H7 (cell line): ENCODE results near the gene CYP19A1. TPM values are rescaled to one million over a fixed set of nuclear protein-coding genes. Genes with fewer than 3 reads are reported as not detected.

ENCODE experiments used
- DNase-seq: peaks from one replicate; pipeline ENCODE4 v3.0.0; 2012
- H3K27me3 ChIP-seq: 2 replicates; pipeline ENCODE4 v1.6.0; 2011; ENCODE audit warnings: mild to moderate bottlenecking, low read length; ENCODE audit not compliant: control insufficient read depth, insufficient read depth
- H3K36me3 ChIP-seq: replicated peaks from 2 replicates; pipeline ENCODE4 v1.5.1; 2011; ENCODE audit warnings: low read length; ENCODE audit not compliant: control insufficient read depth, insufficient read depth
- H3K4me3 ChIP-seq: 2 replicates; pipeline ENCODE4 v1.5.1; 2011; ENCODE audit warnings: low read depth, mild to moderate bottlenecking, control low read depth, low read length, moderate library complexity; ENCODE audit not compliant: insufficient read depth
- total RNA-seq: library from RNA; depleted of rRNA; stranded (reverse); fragments of >200 nt; shearing (Covaris generic); gene quantifications from 2 replicates; pipeline ENCODE4 v1.2.3, GENCODE V29; 2014

Gene CYP19A1
- total RNA-seq, 1 experiment from 2014 or later, result not detected

GRCh38 chr15:51183076-51183475, 155.3 kb downstream of the CYP19A1 start:
- no peaks in the 10 kb centered on the region for H3K36me3 ChIP-seq
- DNase-seq, result no peak
- H3K4me3 ChIP-seq, result no peak overlapping the region
- no peaks in the 10 kb centered on the region for H3K27me3 ChIP-seq

DNA sequence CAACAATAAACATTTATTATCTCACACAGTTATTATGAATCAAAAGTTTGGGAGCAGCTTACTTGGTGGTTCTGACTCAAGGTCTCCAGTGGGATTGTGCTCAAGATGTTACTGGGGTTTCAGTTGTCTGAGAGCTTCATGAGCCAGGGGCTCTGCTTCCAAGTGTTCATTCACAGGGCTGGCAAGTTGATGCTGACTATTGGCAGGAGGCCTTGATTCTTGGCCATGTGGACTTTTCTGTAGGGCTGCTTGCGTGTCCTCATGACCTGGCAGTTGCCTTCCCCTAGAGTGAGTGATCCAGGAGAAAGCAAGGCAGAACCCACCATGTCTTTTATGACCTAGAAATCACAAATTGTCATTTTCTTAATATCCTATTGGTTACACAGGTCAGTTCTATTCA, 156.5 kb downstream of the CYP19A1 start:
- H3K4me3 ChIP-seq, result no peak overlapping the region
- H3K27me3 ChIP-seq, result no peaks in the 10 kb centered on the region
- H3K36me3 ChIP-seq, result no peaks in the 10 kb centered on the region
- DNase-seq, result no peak

- no peaks in the 10 kb centered on the region for H3K27me3 ChIP-seq
These were observed 157.2 kb downstream of the CYP19A1 start for GRCh38 chr15:51181221-51181620.

GRCh38 chr15:51180534-51180933, 157.9 kb downstream of the CYP19A1 start:
- Histone ChIP-seq H3K27me3 (no peaks in the 10 kb centered on the region), H3K4me3 (no peak overlapping the region)
- no peak for DNase-seq

More at GRCh38 chr15:51181221-51181620, 157.2 kb downstream of the CYP19A1 start:
- DNase-seq, result no peak
- Histone ChIP-seq H3K4me3 (no peak overlapping the region), H3K36me3 (no peaks in the 10 kb centered on the region)

DNA sequence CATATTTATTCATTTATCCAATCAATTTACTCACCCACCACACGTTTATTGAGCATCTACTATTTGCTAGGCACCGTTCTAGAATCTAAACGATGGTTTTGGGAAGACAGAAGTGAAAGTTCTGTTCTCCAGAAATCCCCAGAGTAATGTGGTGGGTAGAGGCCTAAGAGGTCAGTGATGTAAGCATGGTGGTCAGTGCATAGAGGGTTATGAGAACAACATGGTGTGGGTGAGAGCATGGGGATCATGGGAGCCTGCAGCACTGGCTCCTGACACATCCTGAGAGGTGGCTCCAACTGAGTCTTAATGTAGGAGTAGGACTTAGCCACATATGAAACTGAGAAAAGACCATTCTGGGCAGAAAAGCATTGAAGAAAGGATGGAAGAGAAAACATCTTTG, 158.4 kb downstream of the CYP19A1 start:
- Histone ChIP-seq H3K36me3 (no peaks in the 10 kb centered on the region), H3K27me3 (no peaks in the 10 kb centered on the region), H3K4me3 (no peak overlapping the region)
- DNase-seq, result no peak

More at GRCh38 chr15:51180534-51180933, 157.9 kb downstream of the CYP19A1 start:
- no peaks in the 10 kb centered on the region for H3K36me3 ChIP-seq

GRCh38 chr15:51172193-51172592, 166.2 kb downstream of the CYP19A1 start:
- Histone ChIP-seq H3K27me3 (no peaks in the 10 kb centered on the region), H3K36me3 (no peaks in the 10 kb centered on the region), H3K4me3 (no peak overlapping the region)
- no peak for DNase-seq

GRCh38 chr15:51171634-51171932, 166.8 kb downstream of the CYP19A1 start:
- Histone ChIP-seq H3K4me3 (no peak overlapping the region), H3K27me3 (no peaks in the 10 kb centered on the region), H3K36me3 (no peaks in the 10 kb centered on the region)
- DNase-seq, result no peak

DNA sequence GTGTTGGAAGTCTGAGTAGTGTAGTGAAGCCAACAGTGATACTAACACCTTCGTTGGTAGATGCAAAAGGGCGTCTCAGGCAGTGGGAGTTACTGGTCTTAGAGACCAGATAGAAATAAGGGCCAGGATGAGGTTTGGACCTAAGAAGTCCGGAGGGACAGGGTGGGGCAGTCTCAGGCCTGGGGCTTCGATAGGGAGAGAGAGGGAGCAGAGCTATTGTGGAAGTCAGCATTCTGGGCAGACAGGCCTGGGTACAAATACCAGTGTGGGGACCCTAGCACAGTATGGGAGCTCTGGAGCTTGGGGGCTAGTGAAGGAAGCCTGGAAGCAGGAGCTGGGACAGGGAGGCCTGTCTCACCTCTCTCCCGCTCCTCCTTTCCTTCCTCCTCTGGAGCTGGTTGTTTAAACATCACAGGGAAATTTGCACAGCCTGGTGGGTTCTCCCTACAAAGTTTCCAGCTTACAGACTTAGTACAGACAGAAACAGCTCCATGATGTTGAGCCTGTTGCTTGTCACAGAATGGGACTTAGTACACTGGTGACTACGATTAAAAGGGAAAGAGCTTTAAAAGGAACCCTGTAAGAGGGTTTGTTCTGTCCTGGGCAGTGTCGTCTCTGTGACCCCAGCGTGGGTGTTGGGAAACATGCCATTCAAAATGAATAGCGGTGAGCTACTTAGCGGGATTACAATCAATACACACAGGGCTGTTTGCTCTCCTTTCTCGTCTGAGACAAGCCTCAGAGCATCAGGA, 167.3 kb downstream of the CYP19A1 start:
- Histone ChIP-seq H3K4me3 (no peak overlapping the region), H3K27me3 (no peaks in the 10 kb centered on the region), H3K36me3 (no peaks in the 10 kb centered on the region)
- DNase-seq, result no peak

GRCh38 chr15:51168700-51169099, 169.7 kb downstream of the CYP19A1 start:
- H3K27me3 ChIP-seq, result no peaks in the 10 kb centered on the region
- DNase-seq, result no peak
- no peaks in the 10 kb centered on the region for H3K36me3 ChIP-seq
- H3K4me3 ChIP-seq, result no peak overlapping the region

GRCh38 chr15:51163843-51164242, 174.6 kb downstream of the CYP19A1 start:
- Histone ChIP-seq H3K4me3 (no peak overlapping the region), H3K27me3 (no peaks in the 10 kb centered on the region), H3K36me3 (no peaks in the 10 kb centered on the region)
- peak; percentile 45 for DNase-seq

DNA sequence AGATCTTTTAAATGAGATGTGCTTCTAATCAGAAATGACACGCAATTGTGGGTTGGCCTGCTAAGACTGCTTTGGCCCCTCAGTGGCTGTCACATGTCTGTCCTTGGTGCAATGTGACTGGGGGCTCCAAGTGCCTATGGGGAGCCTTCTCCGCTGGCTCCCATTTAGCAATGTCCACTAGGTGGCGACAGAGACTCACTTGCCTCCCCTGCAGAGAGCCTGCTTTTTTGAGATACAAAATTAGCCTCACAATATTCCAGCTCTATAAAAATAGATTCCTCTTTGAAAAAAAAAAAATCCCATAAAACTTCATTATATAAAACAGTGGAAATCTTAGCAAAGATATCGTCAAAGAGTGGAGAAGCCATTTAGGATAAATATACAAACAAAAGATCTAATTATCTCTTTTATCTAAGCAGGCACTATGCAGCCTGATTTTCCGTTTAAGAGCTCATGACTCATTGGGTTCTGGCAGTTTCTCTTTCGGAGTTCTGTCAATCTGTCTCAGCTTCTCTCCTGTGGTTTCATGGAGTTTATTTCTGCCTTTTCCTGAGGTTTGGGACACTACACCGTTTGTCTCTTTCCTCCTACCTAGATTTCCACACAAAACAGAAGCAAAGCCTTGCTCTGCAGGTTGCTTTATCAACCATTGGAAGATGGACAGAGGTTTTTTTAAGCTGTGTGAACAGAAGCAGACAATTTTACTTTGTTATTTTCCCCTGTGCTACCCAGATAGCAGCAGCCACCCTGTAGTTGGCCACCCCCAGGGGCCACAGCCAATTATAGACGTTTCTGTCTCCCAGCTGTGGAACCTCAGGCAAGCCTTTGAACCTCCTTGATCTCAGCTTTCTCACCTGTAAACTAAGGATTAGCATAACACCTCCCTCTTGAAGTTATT, 175.3 kb downstream of the CYP19A1 start:
- Histone ChIP-seq H3K27me3 (no peaks in the 10 kb centered on the region), H3K4me3 (no peak overlapping the region), H3K36me3 (no peaks in the 10 kb centered on the region)
- DNase-seq, result peak; percentile 87

- H3K4me3 ChIP-seq, result no peak overlapping the region
- no peak for DNase-seq
- H3K36me3 ChIP-seq, result no peaks in the 10 kb centered on the region
- H3K27me3 ChIP-seq, result no peaks in the 10 kb centered on the region
These were observed 176.7 kb downstream of the CYP19A1 start for GRCh38 chr15:51161491-51162220.

- no peaks in the 10 kb centered on the region for H3K36me3 ChIP-seq
- DNase-seq, result no peak
- no peak overlapping the region for H3K4me3 ChIP-seq
- no peaks in the 10 kb centered on the region for H3K27me3 ChIP-seq
These were observed 177.9 kb downstream of the CYP19A1 start for GRCh38 chr15:51160484-51160883.
